GM10266 (cell line): Measurements from ENCODE around the gene MBLAC1.

Experiments
- DNase-seq: peaks from one replicate; pipeline ENCODE4 v3.0.0; 2012; ENCODE audit errors: extremely low spot score
- TF ChIP-seq, protein P1 (sequence below): IDR thresholded peaks from 2 replicates; pipeline ENCODE4 v1.5.1; 2012; ENCODE audit warnings: mild to moderate bottlenecking, low read depth; ENCODE audit not compliant: control insufficient read depth, insufficient read depth; ENCODE audit errors: missing control alignments

Gene MBLAC1

DNA sequence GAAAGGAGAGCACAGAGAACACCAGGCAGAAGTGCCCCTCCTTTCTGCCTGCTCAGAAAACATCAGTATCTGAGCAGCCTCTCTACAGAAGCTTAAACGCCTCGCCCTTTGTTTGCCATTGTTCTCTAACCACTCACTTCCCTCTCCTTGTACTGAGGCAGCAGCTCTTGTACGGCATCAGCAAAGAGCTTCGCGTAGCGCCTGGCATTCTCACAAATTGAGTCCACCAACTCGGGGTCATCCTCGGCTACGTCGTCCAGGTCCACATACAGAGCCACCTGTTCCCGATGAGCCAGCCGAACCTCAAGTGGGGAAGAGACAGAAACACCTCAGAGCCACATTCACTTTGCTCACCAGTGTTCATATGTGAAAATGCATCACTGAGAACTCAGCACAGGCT is 27.3 kb upstream of the MBLAC1 start:
- TF ChIP-seq, protein P1, sequence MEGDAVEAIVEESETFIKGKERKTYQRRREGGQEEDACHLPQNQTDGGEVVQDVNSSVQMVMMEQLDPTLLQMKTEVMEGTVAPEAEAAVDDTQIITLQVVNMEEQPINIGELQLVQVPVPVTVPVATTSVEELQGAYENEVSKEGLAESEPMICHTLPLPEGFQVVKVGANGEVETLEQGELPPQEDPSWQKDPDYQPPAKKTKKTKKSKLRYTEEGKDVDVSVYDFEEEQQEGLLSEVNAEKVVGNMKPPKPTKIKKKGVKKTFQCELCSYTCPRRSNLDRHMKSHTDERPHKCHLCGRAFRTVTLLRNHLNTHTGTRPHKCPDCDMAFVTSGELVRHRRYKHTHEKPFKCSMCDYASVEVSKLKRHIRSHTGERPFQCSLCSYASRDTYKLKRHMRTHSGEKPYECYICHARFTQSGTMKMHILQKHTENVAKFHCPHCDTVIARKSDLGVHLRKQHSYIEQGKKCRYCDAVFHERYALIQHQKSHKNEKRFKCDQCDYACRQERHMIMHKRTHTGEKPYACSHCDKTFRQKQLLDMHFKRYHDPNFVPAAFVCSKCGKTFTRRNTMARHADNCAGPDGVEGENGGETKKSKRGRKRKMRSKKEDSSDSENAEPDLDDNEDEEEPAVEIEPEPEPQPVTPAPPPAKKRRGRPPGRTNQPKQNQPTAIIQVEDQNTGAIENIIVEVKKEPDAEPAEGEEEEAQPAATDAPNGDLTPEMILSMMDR = no peak
- DNase-seq = no peak

- TF ChIP-seq, protein P1 = no peak
- peak; percentile 94 for DNase-seq
Observed at GRCh38 chr7:100100420-100101015, 26.2 kb upstream of the MBLAC1 start.

GRCh38 chr7:100101016-100101862 is 25.5 kb upstream of the MBLAC1 start, which contains the start of the genes AP4M1 and MCM7:
TSS of gene AP4M1 (plus strand) at chr7:100101643. CDS start at chr7:100101715, 72 bp downstream.
TSS of gene MCM7 (minus strand) at chr7:100101397. CDS start at chr7:100101294, 103 bp downstream.
- TF ChIP-seq, protein P1 = no peak

GRCh38 chr7:100102950-100103840 is 23.6 kb upstream of the MBLAC1 start:
- TF ChIP-seq, protein P1 = no peak
- no peak for DNase-seq

More at GRCh38 chr7:100101016-100101862, 25.5 kb upstream of the MBLAC1 start, which contains the start of the genes AP4M1 and MCM7:
- DNase-seq = peak; percentile 99

GRCh38 chr7:100105534-100105933 is 21.2 kb upstream of the MBLAC1 start:
- no peak for DNase-seq
- TF ChIP-seq, protein P1 = no peak

- no peak for DNase-seq
- TF ChIP-seq, protein P1 = no peak
Observed at GRCh38 chr7:100106633-100107032, 20.1 kb upstream of the MBLAC1 start.
